Measurements from ENCODE around the gene USP30.

Gene USP30

DNA sequence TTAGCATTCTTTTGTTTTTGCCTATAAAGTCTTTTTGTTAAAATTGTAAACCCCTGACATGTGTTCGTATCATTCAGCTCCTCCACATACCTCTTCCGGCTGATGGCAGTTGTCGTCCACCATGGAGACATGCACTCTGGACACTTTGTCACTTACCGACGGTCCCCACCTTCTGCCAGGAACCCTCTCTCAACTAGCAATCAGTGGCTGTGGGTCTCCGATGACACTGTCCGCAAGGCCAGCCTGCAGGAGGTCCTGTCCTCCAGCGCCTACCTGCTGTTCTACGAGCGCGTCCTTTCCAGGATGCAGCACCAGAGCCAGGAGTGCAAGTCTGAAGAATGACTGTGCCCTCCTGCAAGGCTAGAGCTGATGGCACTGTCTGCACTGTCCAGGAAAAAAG is 33.2 kb downstream of the USP30 start:
- DNase-seq (ENCODE audit: low read depth in 2 of 2) = no peak
- H3K4me3 ChIP-seq (replicated peaks in 1 of 2; ENCODE audit: low read depth in 2 of 2, low read length in 2 of 2) = no peak overlapping the region
- TF ChIP-seq, protein P1, sequence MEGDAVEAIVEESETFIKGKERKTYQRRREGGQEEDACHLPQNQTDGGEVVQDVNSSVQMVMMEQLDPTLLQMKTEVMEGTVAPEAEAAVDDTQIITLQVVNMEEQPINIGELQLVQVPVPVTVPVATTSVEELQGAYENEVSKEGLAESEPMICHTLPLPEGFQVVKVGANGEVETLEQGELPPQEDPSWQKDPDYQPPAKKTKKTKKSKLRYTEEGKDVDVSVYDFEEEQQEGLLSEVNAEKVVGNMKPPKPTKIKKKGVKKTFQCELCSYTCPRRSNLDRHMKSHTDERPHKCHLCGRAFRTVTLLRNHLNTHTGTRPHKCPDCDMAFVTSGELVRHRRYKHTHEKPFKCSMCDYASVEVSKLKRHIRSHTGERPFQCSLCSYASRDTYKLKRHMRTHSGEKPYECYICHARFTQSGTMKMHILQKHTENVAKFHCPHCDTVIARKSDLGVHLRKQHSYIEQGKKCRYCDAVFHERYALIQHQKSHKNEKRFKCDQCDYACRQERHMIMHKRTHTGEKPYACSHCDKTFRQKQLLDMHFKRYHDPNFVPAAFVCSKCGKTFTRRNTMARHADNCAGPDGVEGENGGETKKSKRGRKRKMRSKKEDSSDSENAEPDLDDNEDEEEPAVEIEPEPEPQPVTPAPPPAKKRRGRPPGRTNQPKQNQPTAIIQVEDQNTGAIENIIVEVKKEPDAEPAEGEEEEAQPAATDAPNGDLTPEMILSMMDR (IDR thresholded peaks at IDR 0.05; ENCODE audit: low read depth, low read length) = no peak

DNA sequence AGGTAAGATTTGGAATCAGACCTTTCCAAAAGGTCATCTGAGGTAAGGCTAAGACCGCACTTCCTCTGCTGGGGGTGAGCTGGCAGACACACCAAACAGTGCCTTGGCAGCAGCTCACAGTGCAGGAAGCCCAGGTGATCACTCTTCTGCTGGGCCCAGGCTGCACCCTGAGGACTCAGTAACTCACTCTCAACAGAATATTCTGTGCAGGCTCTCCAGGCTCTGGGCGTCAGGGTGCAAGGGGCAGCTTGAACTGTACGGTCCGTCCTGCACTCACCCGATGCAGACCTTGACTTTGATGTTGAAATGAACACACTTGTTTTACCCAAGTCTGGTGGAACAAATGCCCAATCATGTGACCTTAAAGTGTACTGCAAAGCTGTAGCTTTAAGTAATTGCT is 34.9 kb downstream of the USP30 start:
- H3K4me3 ChIP-seq (replicated peaks in 1 of 2; ENCODE audit: low read depth in 2 of 2, low read length in 2 of 2) = no peak overlapping the region
- TF ChIP-seq, protein P1 (IDR thresholded peaks at IDR 0.05; ENCODE audit: low read depth, low read length) = no peak
- DNase-seq (ENCODE audit: low read depth in 2 of 2) = no peak

DNA sequence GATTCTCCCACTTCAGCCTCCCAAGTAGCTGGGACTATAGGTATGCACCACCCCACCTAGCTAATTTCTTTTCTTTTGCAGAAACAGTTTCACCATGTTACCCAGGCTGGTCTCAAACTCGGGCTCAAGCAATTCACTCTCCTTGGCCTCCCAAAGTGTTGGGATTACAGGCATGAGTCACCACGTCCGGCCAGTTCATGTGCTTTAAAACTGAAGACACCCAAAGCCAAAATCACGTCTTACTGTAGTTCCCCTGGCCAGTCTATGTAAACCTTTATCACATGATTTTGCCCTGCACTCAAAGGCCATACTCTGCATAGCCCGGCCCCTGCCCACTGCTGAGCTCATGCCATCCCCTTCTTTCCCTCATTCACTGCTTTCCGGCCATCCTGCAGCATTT is 36.4 kb downstream of the USP30 start:
- TF ChIP-seq, protein P1 (IDR thresholded peaks at IDR 0.05; ENCODE audit: low read depth, low read length) = no peak
- DNase-seq (ENCODE audit: low read depth in 2 of 2) = peak in 1 of 2 donors; percentile 47
- H3K4me3 ChIP-seq (replicated peaks in 1 of 2; ENCODE audit: low read depth in 2 of 2, low read length in 2 of 2) = no peak overlapping the region

DNA sequence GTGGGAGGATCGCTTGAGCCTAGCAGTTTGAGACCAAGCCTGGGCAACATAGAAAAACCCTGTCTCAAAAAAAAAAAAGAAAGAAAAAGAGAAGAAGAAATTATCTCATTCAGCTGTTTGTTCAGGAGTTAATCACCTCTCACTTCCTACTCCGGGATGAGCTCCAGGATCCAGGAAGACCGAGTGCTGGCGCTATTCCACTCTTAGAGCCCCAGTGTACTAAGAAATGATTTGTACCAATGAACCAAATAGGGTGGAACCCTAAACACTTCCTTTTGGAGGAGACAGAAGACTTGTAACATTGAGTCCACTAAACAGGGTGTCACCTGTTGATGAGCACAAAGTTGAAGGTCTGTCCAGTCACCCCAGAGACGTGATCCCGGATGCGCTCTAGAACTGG is 37.3 kb downstream of the USP30 start:
- H3K4me3 ChIP-seq (replicated peaks in 1 of 2; ENCODE audit: low read depth in 2 of 2, low read length in 2 of 2) = no peak overlapping the region
- no peak for DNase-seq (ENCODE audit: low read depth in 2 of 2)

DNA sequence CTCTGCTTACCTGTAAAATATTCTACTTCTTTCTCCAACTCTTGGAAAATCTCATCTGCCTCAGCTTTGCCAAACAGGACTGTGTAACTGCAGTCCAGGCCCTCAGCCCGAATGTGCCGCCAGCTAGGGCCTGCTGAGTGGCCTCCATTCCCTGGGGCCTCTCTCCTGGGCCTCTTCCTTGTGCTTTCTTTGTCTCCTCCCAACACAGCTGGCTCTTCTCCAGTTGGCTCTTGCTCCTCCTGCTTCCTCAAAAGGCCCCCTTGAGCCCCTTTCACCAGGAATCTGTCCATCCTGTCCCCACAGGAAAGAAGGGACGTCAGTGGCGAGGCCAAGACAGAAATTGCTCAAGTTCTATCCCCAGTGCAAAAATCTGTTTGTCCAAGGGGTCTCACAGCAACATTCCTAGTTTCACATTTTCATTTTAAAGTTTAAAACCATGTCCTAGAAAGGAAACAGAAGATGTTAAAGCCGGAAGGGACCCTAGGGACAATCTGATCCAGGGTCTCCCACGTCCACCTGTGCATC is 40.2 kb downstream of the USP30 start:
- H3K4me3 ChIP-seq (replicated peaks in 1 of 2; ENCODE audit: low read depth in 2 of 2, low read length in 2 of 2) = peak overlapping the region; percentile 50 to 58

More for the DNA sequence above, 37.3 kb downstream of the USP30 start:
- TF ChIP-seq, protein P1 (IDR thresholded peaks at IDR 0.05; ENCODE audit: low read depth, low read length) = no peak

DNA sequence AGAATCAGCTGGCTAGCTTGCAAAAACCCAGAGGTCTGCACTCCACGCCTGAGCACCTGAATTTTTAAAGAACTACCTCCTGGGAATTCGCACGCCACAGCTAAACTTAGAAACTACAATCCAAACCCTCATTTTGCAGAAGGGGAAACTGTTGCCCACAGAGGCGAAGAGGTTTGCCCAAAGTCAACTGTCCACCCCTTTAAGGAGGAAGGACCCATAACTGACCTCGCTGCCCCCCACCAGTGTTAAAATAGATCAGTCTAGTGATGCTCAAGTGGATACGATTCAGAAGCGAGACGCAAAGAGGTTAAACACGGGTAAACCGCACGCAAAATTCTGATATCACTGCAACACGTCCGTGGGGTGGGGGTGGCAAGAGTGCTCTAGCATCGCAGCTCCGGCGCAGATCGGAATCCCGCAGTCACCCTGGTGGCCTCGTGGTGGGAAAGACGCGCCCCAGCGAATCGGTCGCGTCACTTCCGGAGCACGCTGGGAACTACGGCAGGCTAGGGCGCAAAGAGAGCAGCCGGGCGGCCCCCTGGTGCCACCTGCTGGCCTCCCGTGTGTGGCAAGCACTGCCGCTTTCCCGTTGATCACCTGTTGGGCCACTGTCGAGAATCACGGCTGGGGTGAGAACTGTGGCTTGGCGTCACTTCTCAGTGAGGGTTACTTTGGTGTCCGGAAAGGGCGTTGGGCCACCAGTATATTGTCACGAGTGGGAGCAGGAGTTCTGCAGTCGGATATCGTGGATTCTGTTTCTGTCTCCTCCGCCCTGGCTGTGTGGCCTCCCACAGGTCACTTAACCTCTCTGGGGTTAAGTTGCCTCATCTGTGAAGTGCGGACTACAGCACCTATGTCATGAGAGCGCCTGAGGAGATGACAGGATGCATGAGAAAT is 40.9 kb downstream of the USP30 start, which contains the start of gene ALKBH2:
TSS of gene ALKBH2 (minus strand) at position 451 of the 897 bp plus-strand sequence. CDS start 686 bp downstream, outside the sequence.
- TF ChIP-seq, protein P1 (IDR thresholded peaks at IDR 0.05; ENCODE audit: low read depth, low read length) = peak; percentile 99
- peak within 1 kb of the TSS; percentile 50 to 58 for H3K4me3 ChIP-seq (replicated peaks in 1 of 2; ENCODE audit: low read depth in 2 of 2, low read length in 2 of 2)
- peak; percentile 91 to 93 for DNase-seq (ENCODE audit: low read depth in 2 of 2)

More for the DNA sequence above, 40.2 kb downstream of the USP30 start:
- no peak for DNase-seq (ENCODE audit: low read depth in 2 of 2)
- TF ChIP-seq, protein P1 (IDR thresholded peaks at IDR 0.05; ENCODE audit: low read depth, low read length) = no peak
